ENCODE results near the gene KCNN1. TPM values are rescaled to one million over a fixed set of nuclear protein-coding genes. Genes with fewer than 3 reads are reported as not detected.

Gene KCNN1
- total and polyA plus RNA-seq, 2 of the 13 experiments (the other 11 are each of a cell fraction or from before 2014, with no cell fraction given) = 0.04 TPM; not detected in 1

GRCh38 chr19:18013210-18014111 lies 46.6 kb downstream of the KCNN1 start (continued):
- TF ChIP-seq, protein P1, sequence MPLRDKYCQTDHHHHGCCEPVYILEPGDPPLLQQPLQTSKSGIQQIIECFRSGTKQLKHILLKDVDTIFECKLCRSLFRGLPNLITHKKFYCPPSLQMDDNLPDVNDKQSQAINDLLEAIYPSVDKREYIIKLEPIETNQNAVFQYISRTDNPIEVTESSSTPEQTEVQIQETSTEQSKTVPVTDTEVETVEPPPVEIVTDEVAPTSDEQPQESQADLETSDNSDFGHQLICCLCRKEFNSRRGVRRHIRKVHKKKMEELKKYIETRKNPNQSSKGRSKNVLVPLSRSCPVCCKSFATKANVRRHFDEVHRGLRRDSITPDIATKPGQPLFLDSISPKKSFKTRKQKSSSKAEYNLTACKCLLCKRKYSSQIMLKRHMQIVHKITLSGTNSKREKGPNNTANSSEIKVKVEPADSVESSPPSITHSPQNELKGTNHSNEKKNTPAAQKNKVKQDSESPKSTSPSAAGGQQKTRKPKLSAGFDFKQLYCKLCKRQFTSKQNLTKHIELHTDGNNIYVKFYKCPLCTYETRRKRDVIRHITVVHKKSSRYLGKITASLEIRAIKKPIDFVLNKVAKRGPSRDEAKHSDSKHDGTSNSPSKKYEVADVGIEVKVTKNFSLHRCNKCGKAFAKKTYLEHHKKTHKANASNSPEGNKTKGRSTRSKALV (CRISPR knock-in tag; IDR thresholded peaks at IDR 0.05) = no peak
- TF ChIP-seq IKZF1 (IDR thresholded peaks at IDR 0.05) = no peak
- TF ChIP-seq ZKSCAN1 (IDR thresholded peaks at IDR 0.05; ENCODE audit: low read length) = no peak
- no peak for TF ChIP-seq ZNF7 (CRISPR knock-in tag; IDR thresholded peaks at IDR 0.05)
- TF ChIP-seq ATF4 (CRISPR knock-in tag; IDR thresholded peaks at IDR 0.05) = peak in 1 of 2 experiments; percentile 91; a peak in 2 of 4 replicates
- TF ChIP-seq TEAD3 (CRISPR knock-in tag; optimal IDR thresholded peaks at IDR 0.05; ENCODE audit: borderline replicate concordance) = peak; percentile 53
- TF ChIP-seq ZNF274 (CRISPR knock-in tag; IDR thresholded peaks at IDR 0.05) = no peak
- no peak for TF ChIP-seq AKNA (CRISPR knock-in tag; IDR thresholded peaks at IDR 0.05; ENCODE audit: borderline replicate concordance)
- no peak for TF ChIP-seq RORA (CRISPR knock-in tag; IDR thresholded peaks at IDR 0.05)
- TF ChIP-seq AGO1 (IDR thresholded peaks at IDR 0.05; ENCODE audit: low read depth, low read length, poor library complexity, severe bottlenecking) = no peak
- TF ChIP-seq, protein P2, sequence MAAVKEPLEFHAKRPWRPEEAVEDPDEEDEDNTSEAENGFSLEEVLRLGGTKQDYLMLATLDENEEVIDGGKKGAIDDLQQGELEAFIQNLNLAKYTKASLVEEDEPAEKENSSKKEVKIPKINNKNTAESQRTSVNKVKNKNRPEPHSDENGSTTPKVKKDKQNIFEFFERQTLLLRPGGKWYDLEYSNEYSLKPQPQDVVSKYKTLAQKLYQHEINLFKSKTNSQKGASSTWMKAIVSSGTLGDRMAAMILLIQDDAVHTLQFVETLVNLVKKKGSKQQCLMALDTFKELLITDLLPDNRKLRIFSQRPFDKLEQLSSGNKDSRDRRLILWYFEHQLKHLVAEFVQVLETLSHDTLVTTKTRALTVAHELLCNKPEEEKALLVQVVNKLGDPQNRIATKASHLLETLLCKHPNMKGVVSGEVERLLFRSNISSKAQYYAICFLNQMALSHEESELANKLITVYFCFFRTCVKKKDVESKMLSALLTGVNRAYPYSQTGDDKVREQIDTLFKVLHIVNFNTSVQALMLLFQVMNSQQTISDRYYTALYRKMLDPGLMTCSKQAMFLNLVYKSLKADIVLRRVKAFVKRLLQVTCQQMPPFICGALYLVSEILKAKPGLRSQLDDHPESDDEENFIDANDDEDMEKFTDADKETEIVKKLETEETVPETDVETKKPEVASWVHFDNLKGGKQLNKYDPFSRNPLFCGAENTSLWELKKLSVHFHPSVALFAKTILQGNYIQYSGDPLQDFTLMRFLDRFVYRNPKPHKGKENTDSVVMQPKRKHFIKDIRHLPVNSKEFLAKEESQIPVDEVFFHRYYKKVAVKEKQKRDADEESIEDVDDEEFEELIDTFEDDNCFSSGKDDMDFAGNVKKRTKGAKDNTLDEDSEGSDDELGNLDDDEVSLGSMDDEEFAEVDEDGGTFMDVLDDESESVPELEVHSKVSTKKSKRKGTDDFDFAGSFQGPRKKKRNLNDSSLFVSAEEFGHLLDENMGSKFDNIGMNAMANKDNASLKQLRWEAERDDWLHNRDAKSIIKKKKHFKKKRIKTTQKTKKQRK (IDR thresholded peaks at IDR 0.05; ENCODE audit: low read length) = no peak
- TF ChIP-seq, protein P3, sequence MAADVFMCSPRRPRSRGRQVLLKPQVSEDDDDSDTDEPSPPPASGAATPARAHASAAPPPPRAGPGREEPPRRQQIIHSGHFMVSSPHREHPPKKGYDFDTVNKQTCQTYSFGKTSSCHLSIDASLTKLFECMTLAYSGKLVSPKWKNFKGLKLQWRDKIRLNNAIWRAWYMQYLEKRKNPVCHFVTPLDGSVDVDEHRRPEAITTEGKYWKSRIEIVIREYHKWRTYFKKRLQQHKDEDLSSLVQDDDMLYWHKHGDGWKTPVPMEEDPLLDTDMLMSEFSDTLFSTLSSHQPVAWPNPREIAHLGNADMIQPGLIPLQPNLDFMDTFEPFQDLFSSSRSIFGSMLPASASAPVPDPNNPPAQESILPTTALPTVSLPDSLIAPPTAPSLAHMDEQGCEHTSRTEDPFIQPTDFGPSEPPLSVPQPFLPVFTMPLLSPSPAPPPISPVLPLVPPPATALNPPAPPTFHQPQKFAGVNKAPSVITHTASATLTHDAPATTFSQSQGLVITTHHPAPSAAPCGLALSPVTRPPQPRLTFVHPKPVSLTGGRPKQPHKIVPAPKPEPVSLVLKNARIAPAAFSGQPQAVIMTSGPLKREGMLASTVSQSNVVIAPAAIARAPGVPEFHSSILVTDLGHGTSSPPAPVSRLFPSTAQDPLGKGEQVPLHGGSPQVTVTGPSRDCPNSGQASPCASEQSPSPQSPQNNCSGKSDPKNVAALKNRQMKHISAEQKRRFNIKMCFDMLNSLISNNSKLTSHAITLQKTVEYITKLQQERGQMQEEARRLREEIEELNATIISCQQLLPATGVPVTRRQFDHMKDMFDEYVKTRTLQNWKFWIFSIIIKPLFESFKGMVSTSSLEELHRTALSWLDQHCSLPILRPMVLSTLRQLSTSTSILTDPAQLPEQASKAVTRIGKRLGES (CRISPR knock-in tag; IDR thresholded peaks at IDR 0.05; ENCODE audit: borderline replicate concordance) = no peak
